ENCODE measurements around the gene SLC49A3.

- TF ChIP-seq CTCF (conservative IDR thresholded peaks at IDR 0.05 in 1 of 2, IDR thresholded peaks at IDR 0.05 in 1 of 2; ENCODE audit: extremely low read depth in 1 of 2, insufficient read depth in 1 of 2, low read depth in 1 of 2, low read length in 2 of 2) (no peak), EZH2 (IDR thresholded peaks at IDR 0.05; ENCODE audit: borderline replicate concordance, low read length) (no peak)
These were observed 15.4 kb upstream of the SLC49A3 start for GRCh38 chr4:704198-704891.

All from mammary epithelial cell (primary cell).